NB4 (cell line): ENCODE data around the gene GNAI1.

ENCODE experiments used
- DNase-seq: peaks from one replicate; pipeline ENCODE4 v3.0.0; 2010; ENCODE audit warnings: low read depth
- H3K4me3 ChIP-seq: one replicate; pipeline ENCODE4 v1.5.1; 2011; ENCODE audit warnings: mild to moderate bottlenecking, low read depth, low read length, moderate library complexity
- MAX ChIP-seq: IDR thresholded peaks from 2 replicates; pipeline ENCODE4 v1.6.1; 2011; ENCODE audit warnings: low read depth, low read length
- MYC ChIP-seq: IDR thresholded peaks from 2 replicates; pipeline ENCODE4 v1.6.1; 2011; ENCODE audit warnings: low read depth, low read length
- POLR2A ChIP-seq: IDR thresholded peaks from 2 replicates; pipeline ENCODE4 v1.6.1; 2011; ENCODE audit warnings: mild to moderate bottlenecking; ENCODE audit not compliant: insufficient read length; ENCODE audit errors: extremely low read depth
- TF ChIP-seq, protein P1 (sequence below): IDR thresholded peaks from one replicate; pipeline ENCODE4 v1.5.1; 2012; ENCODE audit warnings: low read depth, low read length

Gene GNAI1

DNA sequence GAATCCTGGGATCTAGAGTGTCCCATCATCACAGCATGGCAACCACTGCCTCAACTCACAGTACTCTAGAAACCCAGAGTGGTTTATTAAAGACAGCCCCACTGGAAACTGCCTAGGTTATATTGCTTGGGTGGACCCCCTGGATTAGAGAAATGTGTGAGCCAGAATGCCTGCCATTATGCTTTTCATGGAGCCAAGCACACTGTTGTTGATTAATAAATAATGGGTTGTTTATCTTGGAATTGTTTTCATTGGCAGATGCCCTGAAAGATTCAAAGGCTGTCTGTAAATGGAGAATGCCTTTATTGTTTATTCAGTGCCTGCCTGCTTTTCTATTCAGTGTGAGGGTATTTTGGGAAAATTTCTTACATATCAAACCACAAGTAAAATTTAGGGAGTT lies 52.1 kb downstream of the GNAI1 start:
- DNase-seq = no peak
- no peak overlapping the region for H3K4me3 ChIP-seq
- no peak for TF ChIP-seq MYC
- TF ChIP-seq, protein P1, sequence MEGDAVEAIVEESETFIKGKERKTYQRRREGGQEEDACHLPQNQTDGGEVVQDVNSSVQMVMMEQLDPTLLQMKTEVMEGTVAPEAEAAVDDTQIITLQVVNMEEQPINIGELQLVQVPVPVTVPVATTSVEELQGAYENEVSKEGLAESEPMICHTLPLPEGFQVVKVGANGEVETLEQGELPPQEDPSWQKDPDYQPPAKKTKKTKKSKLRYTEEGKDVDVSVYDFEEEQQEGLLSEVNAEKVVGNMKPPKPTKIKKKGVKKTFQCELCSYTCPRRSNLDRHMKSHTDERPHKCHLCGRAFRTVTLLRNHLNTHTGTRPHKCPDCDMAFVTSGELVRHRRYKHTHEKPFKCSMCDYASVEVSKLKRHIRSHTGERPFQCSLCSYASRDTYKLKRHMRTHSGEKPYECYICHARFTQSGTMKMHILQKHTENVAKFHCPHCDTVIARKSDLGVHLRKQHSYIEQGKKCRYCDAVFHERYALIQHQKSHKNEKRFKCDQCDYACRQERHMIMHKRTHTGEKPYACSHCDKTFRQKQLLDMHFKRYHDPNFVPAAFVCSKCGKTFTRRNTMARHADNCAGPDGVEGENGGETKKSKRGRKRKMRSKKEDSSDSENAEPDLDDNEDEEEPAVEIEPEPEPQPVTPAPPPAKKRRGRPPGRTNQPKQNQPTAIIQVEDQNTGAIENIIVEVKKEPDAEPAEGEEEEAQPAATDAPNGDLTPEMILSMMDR = no peak
- TF ChIP-seq POLR2A = no peak
- TF ChIP-seq MAX = no peak

- no peak for DNase-seq
- no peak overlapping the region for H3K4me3 ChIP-seq
- TF ChIP-seq MYC = no peak
- TF ChIP-seq, protein P1 = no peak
- TF ChIP-seq MAX = no peak
Observed at GRCh38 chr7:80187279-80187678, 52.6 kb downstream of the GNAI1 start.

DNA sequence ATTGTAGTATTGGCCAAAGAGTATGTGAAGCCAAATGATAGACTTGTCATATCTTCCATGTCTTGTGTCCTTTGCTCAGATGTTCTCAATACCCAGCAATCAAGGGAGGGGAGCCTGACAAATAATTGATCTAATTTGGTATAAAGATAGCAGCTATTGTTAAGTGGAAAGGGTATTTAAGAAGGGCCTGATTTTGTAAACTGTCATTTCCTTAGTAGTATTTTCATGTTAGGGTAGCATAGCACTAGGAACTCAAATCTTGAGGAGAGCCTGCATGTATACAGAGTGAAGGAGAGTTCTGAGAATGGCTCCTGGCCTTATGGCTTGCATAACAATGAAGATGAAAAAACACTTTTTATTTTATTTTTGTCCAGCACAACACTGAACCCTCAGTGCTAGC lies 53.1 kb downstream of the GNAI1 start:
- no peak for DNase-seq
- H3K4me3 ChIP-seq = no peak overlapping the region
- TF ChIP-seq MYC (no peak), MAX (no peak), POLR2A (no peak)
- TF ChIP-seq, protein P1 = no peak

- no peak for DNase-seq
- no peak overlapping the region for H3K4me3 ChIP-seq
- TF ChIP-seq POLR2A (no peak), MAX (no peak), MYC (no peak)
- TF ChIP-seq, protein P1 = no peak
Observed at GRCh38 chr7:80189638-80190037, 55.0 kb downstream of the GNAI1 start.

GRCh38 chr7:80197627-80198026 lies 63.0 kb downstream of the GNAI1 start:
- TF ChIP-seq, protein P1 = no peak
- TF ChIP-seq MAX (no peak), POLR2A (no peak), MYC (no peak)
- no peak overlapping the region for H3K4me3 ChIP-seq
- no peak for DNase-seq

GRCh38 chr7:80199051-80199450 lies 64.4 kb downstream of the GNAI1 start:
- no peak overlapping the region for H3K4me3 ChIP-seq
- no peak for TF ChIP-seq POLR2A
- no peak for TF ChIP-seq MAX
- TF ChIP-seq, protein P1 = no peak
- no peak for DNase-seq
